ENCODE data around the gene ZBED6.

Gene ZBED6

GRCh38 chr1:203839081-203839480 is 43.7 kb downstream of the ZBED6 start:
- H3K27ac Mint-ChIP-seq, result no peak overlapping the region
- CTCF ChIA-PET, result no interaction called here
- H3K36me3 Mint-ChIP-seq, result peaks cover 58% of the 10 kb centered on the region
- H3K27me3 Mint-ChIP-seq, result no peaks in the 10 kb centered on the region
- no peak for DNase-seq
- no peak overlapping the region for H3K4me3 Mint-ChIP-seq
- H3K4me1 Mint-ChIP-seq, result no peaks in the 10 kb centered on the region
- H3K9me3 Mint-ChIP-seq, result no peaks in the 10 kb centered on the region

DNA sequence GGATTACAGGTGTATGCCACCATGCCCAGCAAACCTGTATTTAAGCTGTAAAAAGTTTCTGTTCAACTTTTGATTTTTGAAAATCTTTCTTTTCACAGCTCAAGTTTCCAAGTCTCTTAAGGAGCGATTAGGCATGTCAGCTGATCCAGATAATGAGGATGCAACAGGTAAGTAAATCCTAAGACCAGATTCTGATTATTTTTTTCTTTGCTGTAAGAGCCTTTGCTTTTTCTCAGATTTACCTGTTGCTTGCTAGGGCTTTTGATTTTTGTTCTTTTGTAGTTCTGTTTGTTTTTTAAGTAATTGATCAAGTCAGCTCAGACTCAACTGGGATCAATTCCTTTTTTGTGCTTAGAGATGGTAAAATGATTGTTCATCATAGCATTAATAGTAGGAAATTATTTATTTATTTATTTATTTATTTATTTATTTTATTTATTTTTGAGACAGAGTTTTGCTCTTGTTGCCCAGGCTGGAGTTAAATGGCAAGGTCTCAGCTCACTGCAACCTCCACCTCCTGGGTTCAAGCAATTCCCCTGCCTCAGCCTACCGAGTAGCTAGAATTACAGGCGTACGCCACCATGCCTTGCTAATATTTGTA is 44.9 kb downstream of the ZBED6 start:
- H3K9me3 Mint-ChIP-seq, result no peaks in the 10 kb centered on the region
- no peaks in the 10 kb centered on the region for H3K4me1 Mint-ChIP-seq
- peaks cover 57% of the 10 kb centered on the region for H3K36me3 Mint-ChIP-seq
- CTCF ChIA-PET, result interaction anchor here (0.7 kb wide), 1 partner anchor 13 kb away, joined by 4 read pairs; no protein-coding TSS in a partner anchor
- no peak for DNase-seq
- no peak overlapping the region for H3K4me3 Mint-ChIP-seq
- no peaks in the 10 kb centered on the region for H3K27me3 Mint-ChIP-seq
- no peak overlapping the region for H3K27ac Mint-ChIP-seq

GRCh38 chr1:203842559-203842876 is 47.1 kb downstream of the ZBED6 start:
- CTCF ChIA-PET, result no interaction called here
- Mint-ChIP-seq H3K36me3 (peaks cover 55% of the 10 kb centered on the region), H3K9me3 (no peaks in the 10 kb centered on the region), H3K4me3 (no peak overlapping the region), H3K27me3 (no peaks in the 10 kb centered on the region), H3K4me1 (no peaks in the 10 kb centered on the region), H3K27ac (no peak overlapping the region)
- no peak for DNase-seq

GRCh38 chr1:203843435-203843834 is 48.0 kb downstream of the ZBED6 start:
- CTCF ChIA-PET, result interaction anchor here (0.7 kb wide), 1 partner anchor 312 kb away, joined by 3 read pairs; no protein-coding TSS in a partner anchor
- DNase-seq, result no peak
- no peaks in the 10 kb centered on the region for H3K27me3 Mint-ChIP-seq
- no peak overlapping the region for H3K4me3 Mint-ChIP-seq
- H3K9me3 Mint-ChIP-seq, result no peaks in the 10 kb centered on the region
- no peak overlapping the region for H3K27ac Mint-ChIP-seq
- H3K36me3 Mint-ChIP-seq, result peaks cover 49% of the 10 kb centered on the region
- H3K4me1 Mint-ChIP-seq, result no peaks in the 10 kb centered on the region

Data from activated naive CD4-positive, alpha-beta T cell treated with anti-CD3 and anti-CD28 coated beads, Interleukin-2, amount 10 ng/mL, durations not matched to agents 7 days and 5 days (primary cell).